ENCODE data around the gene RALY. TPM values are rescaled to one million over a fixed set of nuclear protein-coding genes. Genes with fewer than 3 reads are reported as not detected.

RALY gene
- 100 to 1,000 TPM in 1 of 4 donors, 10 to 100 TPM in 3; 23.2 to 101 (median 87.5) TPM for total RNA-seq

- TF ChIP-seq, protein P1, sequence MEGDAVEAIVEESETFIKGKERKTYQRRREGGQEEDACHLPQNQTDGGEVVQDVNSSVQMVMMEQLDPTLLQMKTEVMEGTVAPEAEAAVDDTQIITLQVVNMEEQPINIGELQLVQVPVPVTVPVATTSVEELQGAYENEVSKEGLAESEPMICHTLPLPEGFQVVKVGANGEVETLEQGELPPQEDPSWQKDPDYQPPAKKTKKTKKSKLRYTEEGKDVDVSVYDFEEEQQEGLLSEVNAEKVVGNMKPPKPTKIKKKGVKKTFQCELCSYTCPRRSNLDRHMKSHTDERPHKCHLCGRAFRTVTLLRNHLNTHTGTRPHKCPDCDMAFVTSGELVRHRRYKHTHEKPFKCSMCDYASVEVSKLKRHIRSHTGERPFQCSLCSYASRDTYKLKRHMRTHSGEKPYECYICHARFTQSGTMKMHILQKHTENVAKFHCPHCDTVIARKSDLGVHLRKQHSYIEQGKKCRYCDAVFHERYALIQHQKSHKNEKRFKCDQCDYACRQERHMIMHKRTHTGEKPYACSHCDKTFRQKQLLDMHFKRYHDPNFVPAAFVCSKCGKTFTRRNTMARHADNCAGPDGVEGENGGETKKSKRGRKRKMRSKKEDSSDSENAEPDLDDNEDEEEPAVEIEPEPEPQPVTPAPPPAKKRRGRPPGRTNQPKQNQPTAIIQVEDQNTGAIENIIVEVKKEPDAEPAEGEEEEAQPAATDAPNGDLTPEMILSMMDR (IDR thresholded peaks at IDR 0.05): peak in 1 of 4 experiments; percentile 5
- peak; percentile 90 to 99 for TF ChIP-seq POLR2A (IDR thresholded peaks at IDR 0.05)
- H3K27ac ChIP-seq: peak within 1 kb of the TSS; percentile 91 to 94
- no peaks in the 10 kb centered on the region for H3K36me3 ChIP-seq
- intact Hi-C loops (cut with DNase I; ENCODE audit: low total_unique reads): no loop called here
- peaks cover 6 to 14% of the 10 kb centered on the region in 2 donors for H3K4me1 ChIP-seq
- peak within 1 kb of the TSS; percentile 73 to 90 for H3K4me3 ChIP-seq
- no peaks in the 10 kb centered on the region for H3K9me3 ChIP-seq
- no peaks in the 10 kb centered on the region for H3K27me3 ChIP-seq
- peak in 1 of 2 donors; percentile 53 for DNase-seq
Measured at GRCh38 chr20:33993576-33994221, at the start of gene RALY. Gene RALY, plus strand, starts transcription at chr20:33993911. Its CDS starts 78,164 bp downstream, at chr20:34072075.

- DNase-seq: no peak
- H3K4me1 ChIP-seq: no peaks in the 10 kb centered on the region
- H3K36me3 ChIP-seq: no peaks in the 10 kb centered on the region
- H3K4me3 ChIP-seq: no peak overlapping the region
- intact Hi-C loops (cut with DNase I; ENCODE audit: low total_unique reads): no loop called here
- peaks cover 0 to 8% of the 10 kb centered on the region in 2 donors for H3K9me3 ChIP-seq
- H3K27me3 ChIP-seq: no peaks in the 10 kb centered on the region
- H3K27ac ChIP-seq: no peak overlapping the region
- TF ChIP-seq, protein P1 (IDR thresholded peaks at IDR 0.05): no peak
- no peak for TF ChIP-seq POLR2A (IDR thresholded peaks at IDR 0.05)
Measured at GRCh38 chr20:33944914-33945313, 48.8 kb upstream of the RALY start.

- Histone ChIP-seq H3K9me3 (peaks cover 0 to 8% of the 10 kb centered on the region in 2 donors), H3K27ac (no peak overlapping the region), H3K36me3 (no peaks in the 10 kb centered on the region), H3K4me3 (no peak overlapping the region), H3K27me3 (no peaks in the 10 kb centered on the region), H3K4me1 (no peaks in the 10 kb centered on the region)
- no peak for TF ChIP-seq POLR2A (IDR thresholded peaks at IDR 0.05)
- TF ChIP-seq, protein P1 (IDR thresholded peaks at IDR 0.05): no peak
- intact Hi-C loops (cut with DNase I; ENCODE audit: low total_unique reads): no loop called here
- no peak for DNase-seq
Measured at GRCh38 chr20:33945391-33946081, 48.2 kb upstream of the RALY start.

- intact Hi-C loops (cut with DNase I; ENCODE audit: low total_unique reads): no loop called here
- no peaks in the 10 kb centered on the region for H3K27me3 ChIP-seq
- peaks cover 0 to 8% of the 10 kb centered on the region in 2 donors for H3K9me3 ChIP-seq
- H3K4me1 ChIP-seq: no peaks in the 10 kb centered on the region
- H3K4me3 ChIP-seq: no peak overlapping the region
- no peaks in the 10 kb centered on the region for H3K36me3 ChIP-seq
- no peak overlapping the region for H3K27ac ChIP-seq
- DNase-seq: no peak
- TF ChIP-seq, protein P1 (IDR thresholded peaks at IDR 0.05): peak in 2 of 4 experiments; percentile 15 to 28
- TF ChIP-seq POLR2A (IDR thresholded peaks at IDR 0.05): no peak
Measured at GRCh38 chr20:33947709-33948295, 45.9 kb upstream of the RALY start.

DNA sequence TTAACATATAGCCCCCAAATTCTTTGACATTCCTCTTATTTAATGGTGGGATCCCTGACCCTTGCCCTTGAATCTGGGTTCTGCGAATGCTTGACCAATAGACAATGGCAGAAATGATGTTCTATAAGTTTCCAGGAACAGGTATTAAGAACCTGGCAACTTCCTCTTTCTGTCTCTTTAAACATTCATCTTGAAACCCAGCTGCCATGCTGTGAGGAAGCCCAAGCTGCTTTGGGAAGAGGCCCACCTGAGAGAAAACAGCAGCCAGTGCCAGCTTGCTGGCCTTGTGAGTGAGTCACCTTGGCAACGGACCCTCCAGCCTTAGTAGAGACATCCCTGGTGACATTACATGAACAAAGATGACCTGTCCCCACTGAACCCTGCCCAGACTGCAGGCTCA, 45.2 kb upstream of the RALY start:
- no peak overlapping the region for H3K27ac ChIP-seq
- TF ChIP-seq, protein P1 (IDR thresholded peaks at IDR 0.05): no peak
- TF ChIP-seq POLR2A (IDR thresholded peaks at IDR 0.05): no peak
- no peaks in the 10 kb centered on the region for H3K27me3 ChIP-seq
- H3K4me1 ChIP-seq: no peaks in the 10 kb centered on the region
- no peak for DNase-seq
- no peaks in the 10 kb centered on the region for H3K36me3 ChIP-seq
- no peak overlapping the region for H3K4me3 ChIP-seq
- intact Hi-C loops (cut with DNase I; ENCODE audit: low total_unique reads): no loop called here
- peaks cover 0 to 8% of the 10 kb centered on the region in 2 donors for H3K9me3 ChIP-seq

Measured in uterus (tissue), 4 donors.